ENCODE results near the gene PDE6C. TPM values are rescaled to one million over a fixed set of nuclear protein-coding genes. Genes with fewer than 3 reads are reported as not detected.

Gene PDE6C
- polyA plus RNA-seq, 1 of the 3 experiments (the other 2 are of a cell fraction), result not detected

DNA sequence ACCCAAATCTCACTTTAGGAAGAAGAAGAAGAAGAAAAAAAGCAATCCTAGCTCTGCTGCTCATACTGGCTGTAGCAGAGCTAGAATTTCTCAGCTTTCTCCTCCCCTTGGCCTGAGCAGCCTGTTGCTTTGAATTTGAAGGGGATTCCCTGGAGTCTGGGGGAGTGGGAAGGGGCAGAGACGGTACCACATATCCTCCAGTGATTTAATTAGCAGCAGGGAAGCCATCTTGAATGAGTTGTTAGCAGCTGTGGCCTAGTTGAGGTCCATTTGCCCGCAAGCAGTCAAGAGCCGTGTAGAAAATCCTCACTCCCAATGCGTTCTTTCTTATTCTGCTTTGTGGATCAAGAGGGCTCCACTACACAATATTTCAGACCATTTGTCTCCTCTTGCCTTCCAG, 16.5 kb downstream of the PDE6C start:
- ChIA-PET POLR2A (no interaction called here), CTCF (interaction anchor here (1.5 kb wide), 1 partner anchor 16 kb away, joined by 4 read pairs; no protein-coding TSS in a partner anchor)
- WGBS (ENCODE audit: low lambda C conversion rate), result 75% methylated on average over 4 of the region's 4 CpGs
- H3K4me1 ChIP-seq (ENCODE audit: control insufficient read depth in 1 of 2, insufficient read depth in 2 of 2, low read depth in 1 of 2, low read length in 1 of 2), result peaks cover 0 to 5% of the 10 kb centered on the region in 2 experiments; a peak in 1 of 4 replicates
- TF ChIP-seq EP300 (IDR thresholded peaks at IDR 0.05; ENCODE audit: borderline replicate concordance in 1 of 2, low read depth in 1 of 2, low read length in 1 of 2) (no peak), FOSL2 (IDR thresholded peaks at IDR 0.05; ENCODE audit: borderline replicate concordance, low read depth) (no peak), RXRA (IDR thresholded peaks at IDR 0.05; ENCODE audit: borderline replicate concordance, low read depth) (no peak), GABPA (IDR thresholded peaks at IDR 0.05; ENCODE audit: low read depth) (no peak), SMC3 (IDR thresholded peaks at IDR 0.05; ENCODE audit: low read depth, low read length) (no peak), GATA2 (CRISPR knock-in tag; IDR thresholded peaks at IDR 0.05) (no peak), MXI1 (IDR thresholded peaks at IDR 0.05; ENCODE audit: low read depth, low read length) (no peak), JUND (IDR thresholded peaks at IDR 0.05) (no peak)
- TF ChIP-seq, protein P1, sequence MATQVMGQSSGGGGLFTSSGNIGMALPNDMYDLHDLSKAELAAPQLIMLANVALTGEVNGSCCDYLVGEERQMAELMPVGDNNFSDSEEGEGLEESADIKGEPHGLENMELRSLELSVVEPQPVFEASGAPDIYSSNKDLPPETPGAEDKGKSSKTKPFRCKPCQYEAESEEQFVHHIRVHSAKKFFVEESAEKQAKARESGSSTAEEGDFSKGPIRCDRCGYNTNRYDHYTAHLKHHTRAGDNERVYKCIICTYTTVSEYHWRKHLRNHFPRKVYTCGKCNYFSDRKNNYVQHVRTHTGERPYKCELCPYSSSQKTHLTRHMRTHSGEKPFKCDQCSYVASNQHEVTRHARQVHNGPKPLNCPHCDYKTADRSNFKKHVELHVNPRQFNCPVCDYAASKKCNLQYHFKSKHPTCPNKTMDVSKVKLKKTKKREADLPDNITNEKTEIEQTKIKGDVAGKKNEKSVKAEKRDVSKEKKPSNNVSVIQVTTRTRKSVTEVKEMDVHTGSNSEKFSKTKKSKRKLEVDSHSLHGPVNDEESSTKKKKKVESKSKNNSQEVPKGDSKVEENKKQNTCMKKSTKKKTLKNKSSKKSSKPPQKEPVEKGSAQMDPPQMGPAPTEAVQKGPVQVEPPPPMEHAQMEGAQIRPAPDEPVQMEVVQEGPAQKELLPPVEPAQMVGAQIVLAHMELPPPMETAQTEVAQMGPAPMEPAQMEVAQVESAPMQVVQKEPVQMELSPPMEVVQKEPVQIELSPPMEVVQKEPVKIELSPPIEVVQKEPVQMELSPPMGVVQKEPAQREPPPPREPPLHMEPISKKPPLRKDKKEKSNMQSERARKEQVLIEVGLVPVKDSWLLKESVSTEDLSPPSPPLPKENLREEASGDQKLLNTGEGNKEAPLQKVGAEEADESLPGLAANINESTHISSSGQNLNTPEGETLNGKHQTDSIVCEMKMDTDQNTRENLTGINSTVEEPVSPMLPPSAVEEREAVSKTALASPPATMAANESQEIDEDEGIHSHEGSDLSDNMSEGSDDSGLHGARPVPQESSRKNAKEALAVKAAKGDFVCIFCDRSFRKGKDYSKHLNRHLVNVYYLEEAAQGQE (IDR thresholded peaks at IDR 0.05; ENCODE audit: low read depth, low read length), result no peak
- TF ChIP-seq, protein P2, sequence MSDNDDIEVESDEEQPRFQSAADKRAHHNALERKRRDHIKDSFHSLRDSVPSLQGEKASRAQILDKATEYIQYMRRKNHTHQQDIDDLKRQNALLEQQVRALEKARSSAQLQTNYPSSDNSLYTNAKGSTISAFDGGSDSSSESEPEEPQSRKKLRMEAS (IDR thresholded peaks at IDR 0.05; ENCODE audit: low read depth), result no peak
- H3K79me2 ChIP-seq (ENCODE audit: insufficient read depth), result no peaks in the 10 kb centered on the region
- H3F3A ChIP-seq (replicated peaks; ENCODE audit: insufficient read depth), result no peaks in the 10 kb centered on the region
- no peak overlapping the region for H3K27ac ChIP-seq (ENCODE audit: low read depth in 2 of 2, low read length in 1 of 2)
- H3K4me2 ChIP-seq, result no peak overlapping the region
- no peak overlapping the region for H2AFZ ChIP-seq (ENCODE audit: low read depth)
- no peaks in the 10 kb centered on the region for H3K36me3 ChIP-seq (replicated peaks in 1 of 2; ENCODE audit: control insufficient read depth in 1 of 2, insufficient read depth in 2 of 2, low read length in 1 of 2)
- H4K20me1 ChIP-seq (ENCODE audit: insufficient read depth), result no peaks in the 10 kb centered on the region
- H3K27me3 ChIP-seq (ENCODE audit: insufficient read depth), result no peaks in the 10 kb centered on the region; the same call in 1 of the 2 replicates
- no peaks in the 10 kb centered on the region for H3K9me2 ChIP-seq
- H3K4me3 ChIP-seq (ENCODE audit: low read depth in 2 of 2, low read length in 1 of 2), result no peak overlapping the region
- DNase-seq, result no peak
- no peak overlapping the region for H3K9ac ChIP-seq
- no peaks in the 10 kb centered on the region for H3K9me3 ChIP-seq

GRCh38 chr10:93629647-93630305, 17.4 kb downstream of the PDE6C start:
- H3K27me3 ChIP-seq (ENCODE audit: insufficient read depth), result no peaks in the 10 kb centered on the region; the same call in 1 of the 2 replicates
- DNase-seq, result no peak
- 54% methylated on average over 7 of the region's 7 CpGs for WGBS (ENCODE audit: low lambda C conversion rate)
- no peaks in the 10 kb centered on the region for H3K9me2 ChIP-seq
- H3K9ac ChIP-seq, result no peak overlapping the region
- H3F3A ChIP-seq (replicated peaks; ENCODE audit: insufficient read depth), result no peaks in the 10 kb centered on the region
- no peaks in the 10 kb centered on the region for H3K79me2 ChIP-seq (ENCODE audit: insufficient read depth)
- TF ChIP-seq NRF1 (IDR thresholded peaks at IDR 0.05; ENCODE audit: low read depth, low read length) (no peak), FOXJ3 (CRISPR knock-in tag; IDR thresholded peaks at IDR 0.05) (no peak), TCF12 (IDR thresholded peaks at IDR 0.05) (no peak), GATA2 (CRISPR knock-in tag; IDR thresholded peaks at IDR 0.05) (no peak), FOXM1 (IDR thresholded peaks at IDR 0.05; ENCODE audit: low read depth) (no peak), RFX5 (IDR thresholded peaks at IDR 0.05; ENCODE audit: low read length) (no peak), IRF3 (IDR thresholded peaks at IDR 0.05; ENCODE audit: low read depth, low read length) (no peak), MEF2A (IDR thresholded peaks at IDR 0.05; ENCODE audit: borderline replicate concordance, low read depth) (no peak), EZH2phosphoT487 (IDR thresholded peaks at IDR 0.05; ENCODE audit: borderline replicate concordance, low read depth) (no peak)
- TF ChIP-seq, protein P3, sequence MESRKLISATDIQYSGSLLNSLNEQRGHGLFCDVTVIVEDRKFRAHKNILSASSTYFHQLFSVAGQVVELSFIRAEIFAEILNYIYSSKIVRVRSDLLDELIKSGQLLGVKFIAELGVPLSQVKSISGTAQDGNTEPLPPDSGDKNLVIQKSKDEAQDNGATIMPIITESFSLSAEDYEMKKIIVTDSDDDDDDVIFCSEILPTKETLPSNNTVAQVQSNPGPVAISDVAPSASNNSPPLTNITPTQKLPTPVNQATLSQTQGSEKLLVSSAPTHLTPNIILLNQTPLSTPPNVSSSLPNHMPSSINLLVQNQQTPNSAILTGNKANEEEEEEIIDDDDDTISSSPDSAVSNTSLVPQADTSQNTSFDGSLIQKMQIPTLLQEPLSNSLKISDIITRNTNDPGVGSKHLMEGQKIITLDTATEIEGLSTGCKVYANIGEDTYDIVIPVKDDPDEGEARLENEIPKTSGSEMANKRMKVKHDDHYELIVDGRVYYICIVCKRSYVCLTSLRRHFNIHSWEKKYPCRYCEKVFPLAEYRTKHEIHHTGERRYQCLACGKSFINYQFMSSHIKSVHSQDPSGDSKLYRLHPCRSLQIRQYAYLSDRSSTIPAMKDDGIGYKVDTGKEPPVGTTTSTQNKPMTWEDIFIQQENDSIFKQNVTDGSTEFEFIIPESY (IDR thresholded peaks at IDR 0.05; ENCODE audit: borderline replicate concordance, low read depth), result no peak
- H3K27ac ChIP-seq (ENCODE audit: low read depth in 2 of 2, low read length in 1 of 2), result no peak overlapping the region
- peaks cover 0 to 5% of the 10 kb centered on the region in 2 experiments; a peak in 1 of 4 replicates for H3K4me1 ChIP-seq (ENCODE audit: control insufficient read depth in 1 of 2, insufficient read depth in 2 of 2, low read depth in 1 of 2, low read length in 1 of 2)
- H3K36me3 ChIP-seq (replicated peaks in 1 of 2; ENCODE audit: control insufficient read depth in 1 of 2, insufficient read depth in 2 of 2, low read length in 1 of 2), result no peaks in the 10 kb centered on the region
- no peak overlapping the region for H3K4me2 ChIP-seq
- H3K9me3 ChIP-seq, result no peaks in the 10 kb centered on the region
- H4K20me1 ChIP-seq (ENCODE audit: insufficient read depth), result no peaks in the 10 kb centered on the region
- no peak overlapping the region for H2AFZ ChIP-seq (ENCODE audit: low read depth)
- ChIA-PET POLR2A (no interaction called here), CTCF (no interaction called here)
- no peak overlapping the region for H3K4me3 ChIP-seq (ENCODE audit: low read depth in 2 of 2, low read length in 1 of 2)

Measured in SK-N-SH (cell line).